ENCODE data around the gene BTNL8. TPM values are rescaled to one million over a fixed set of nuclear protein-coding genes. Genes with fewer than 3 reads are reported as not detected.
A peak's percentile ranks its signal among the peaks of the same experiment; 100 is the strongest.
"Not testable (repeated sequence)": the region's sequence is repeated elsewhere in the genome, so short reads cannot be mapped to it uniquely, and the experiment has no call there.

The BTNL8 gene
- polyA plus RNA-seq, 3 donors = 0.13 to 0.50 (median 0.13) TPM

- Mint-ChIP-seq H3K36me3 (peaks cover 0 to 2% of the 10 kb centered on the region in 2 donors), H3K4me3 (no peak overlapping the region), H3K9me3 (peaks cover 8 to 30% (median 18%) of the 10 kb centered on the region in 7 donors), H3K27me3 (ENCODE audit: low read depth in 3 of 3) (peaks cover 8 to 35% (median 15%) of the 10 kb centered on the region in 3 donors), H3K27ac (no peak overlapping the region), H3K4me1 (peaks cover 9% of the 10 kb centered on the region)
- no peaks in the 10 kb centered on the region for H3K79me2 ChIP-seq (ENCODE audit: insufficient read depth, low read length)
- DNase-seq = peak; percentile 14 to 72 (median 24)
- H3K27ac ChIP-seq (ENCODE audit: low read depth in 1 of 2, low read length in 2 of 2) = no peak overlapping the region
- WGBS (ENCODE audit: insufficient coverage) = 45% methylated on average over 5 of the region's 7 CpGs
- no peak overlapping the region for H2AFZ ChIP-seq (ENCODE audit: insufficient read depth, low read depth, low read length, poor library complexity, severe bottlenecking)
- H3K27me3 ChIP-seq (ENCODE audit: control insufficient read depth in 2 of 2, insufficient read depth in 2 of 2, low read length in 2 of 2) = no peaks in the 10 kb centered on the region
- no peak overlapping the region for H3K9ac ChIP-seq (ENCODE audit: insufficient read depth, low read length, poor library complexity, severe bottlenecking)
- H3K4me2 ChIP-seq (replicated peaks; ENCODE audit: extremely low read depth, low read length, poor library complexity, severe bottlenecking) = no peak overlapping the region
- no peaks in the 10 kb centered on the region for H3K36me3 ChIP-seq (replicated peaks in 1 of 2; ENCODE audit: control insufficient read depth in 1 of 2, insufficient read depth in 2 of 2, low read length in 2 of 2)
- peaks cover 0 to 7% of the 10 kb centered on the region in 2 donors for H3K9me3 ChIP-seq (replicated peaks in 1 of 2; ENCODE audit: control insufficient read depth in 1 of 2, insufficient read depth in 1 of 2, low read length in 2 of 2)
- peaks cover 8 to 9% of the 10 kb centered on the region in 2 donors for H3K4me1 ChIP-seq (ENCODE audit: control insufficient read depth in 1 of 2, insufficient read depth in 2 of 2, low read length in 2 of 2)
- intact Hi-C loops (cut with micrococcal nuclease) = no loop called here
- TF ChIP-seq CTCF (IDR thresholded peaks at IDR 0.05) = no peak
- no peak overlapping the region for H3K4me3 ChIP-seq (replicated peaks in 1 of 3; ENCODE audit: low read depth in 2 of 3, low read length in 3 of 3)
- H4K20me1 ChIP-seq (ENCODE audit: insufficient read depth, low read length) = no peaks in the 10 kb centered on the region
These were observed 9.6 kb upstream of the BTNL8 start for GRCh38 chr5:180889381-180889780.

DNA sequence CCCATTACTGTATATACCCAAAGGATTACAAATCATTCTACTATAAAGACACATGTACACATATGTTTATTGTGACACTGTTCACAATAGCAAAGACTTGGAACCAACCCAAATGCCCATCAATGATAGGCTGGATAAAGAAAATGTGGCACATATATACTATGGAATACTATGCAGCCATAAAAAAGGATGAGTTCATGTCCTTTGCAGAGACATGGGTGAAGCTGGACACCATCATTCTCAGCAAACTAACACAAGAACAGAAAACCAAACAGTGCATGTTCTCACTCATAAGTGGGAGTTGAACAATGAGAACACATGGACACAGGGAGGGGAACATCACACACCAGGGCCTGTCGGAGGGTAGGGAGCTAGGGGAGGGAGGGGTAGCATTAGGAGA, 3.6 kb upstream of the BTNL8 start:
- H4K20me1 ChIP-seq (ENCODE audit: insufficient read depth, low read length); intact Hi-C loops (cut with micrococcal nuclease); H3K9ac ChIP-seq (ENCODE audit: insufficient read depth, low read length, poor library complexity, severe bottlenecking); H3K27ac ChIP-seq (ENCODE audit: low read depth in 1 of 2, low read length in 2 of 2); H3K4me1 ChIP-seq (ENCODE audit: control insufficient read depth in 1 of 2, insufficient read depth in 2 of 2, low read length in 2 of 2); H3K4me1 Mint-ChIP-seq; H3K27me3 ChIP-seq (ENCODE audit: control insufficient read depth in 2 of 2, insufficient read depth in 2 of 2, low read length in 2 of 2); H3K4me2 ChIP-seq (replicated peaks; ENCODE audit: extremely low read depth, low read length, poor library complexity, severe bottlenecking); H3K79me2 ChIP-seq (ENCODE audit: insufficient read depth, low read length); H3K4me3 ChIP-seq (replicated peaks in 1 of 3; ENCODE audit: low read depth in 2 of 3, low read length in 3 of 3); H3K36me3 ChIP-seq (replicated peaks in 1 of 2; ENCODE audit: control insufficient read depth in 1 of 2, insufficient read depth in 2 of 2, low read length in 2 of 2); H3K36me3 Mint-ChIP-seq; H3K27ac Mint-ChIP-seq; DNase-seq; H3K4me3 Mint-ChIP-seq; H3K9me3 ChIP-seq (replicated peaks in 1 of 2; ENCODE audit: control insufficient read depth in 1 of 2, insufficient read depth in 1 of 2, low read length in 2 of 2); H2AFZ ChIP-seq (ENCODE audit: insufficient read depth, low read depth, low read length, poor library complexity, severe bottlenecking): not testable (repeated sequence)
- Mint-ChIP-seq H3K9me3 (peaks cover 4 to 21% (median 13%) of the 10 kb centered on the region in 7 donors), H3K27me3 (ENCODE audit: low read depth in 3 of 3) (peaks cover 12 to 28% (median 12%) of the 10 kb centered on the region in 3 donors)
- WGBS (ENCODE audit: insufficient coverage) = no CpG with 5 or more reads among the region's 1 CpG
